Measurements from ENCODE around the gene OR13D1. TPM values are rescaled to one million over a fixed set of nuclear protein-coding genes. Genes with fewer than 3 reads are reported as not detected.

Gene OR13D1
- total RNA-seq, 1 experiment from 2014 or later = not detected

- H3K4me1 Mint-ChIP-seq = peaks cover 3% of the 10 kb centered on the region; the same call in 1 of the 2 replicates
- ATAC-seq = no peak
- H3K9me3 Mint-ChIP-seq = no peaks in the 10 kb centered on the region
- H3K4me3 Mint-ChIP-seq = no peak overlapping the region
- TF ChIP-seq ZBTB43 (CRISPR knock-in tag; IDR thresholded peaks at IDR 0.05) (no peak), NR1H2 (CRISPR knock-in tag; IDR thresholded peaks at IDR 0.05) (no peak), ZNF281 (CRISPR knock-in tag; IDR thresholded peaks at IDR 0.05) (no peak), ATF6 (CRISPR knock-in tag; IDR thresholded peaks at IDR 0.05) (no peak), E2F5 (CRISPR knock-in tag; IDR thresholded peaks at IDR 0.05) (no peak)
- POLR2A ChIA-PET = no interaction called here
- CTCF ChIA-PET = interaction anchor here (1.1 to 1.2 kb wide), 2 partner anchors 19 to 42 kb away, joined by 3 read pairs; no protein-coding TSS in a partner anchor
- no peaks in the 10 kb centered on the region for H3K27me3 Mint-ChIP-seq (ENCODE audit: low read depth)
- no peak for DNase-seq (ENCODE audit: low spot score)
- H3K36me3 Mint-ChIP-seq = no peaks in the 10 kb centered on the region
- no peak overlapping the region for H3K27ac Mint-ChIP-seq
Observed at GRCh38 chr9:104725014-104725413, 30.7 kb downstream of the OR13D1 start.

- peaks cover 5% of the 10 kb centered on the region for H3K4me1 Mint-ChIP-seq
- DNase-seq (ENCODE audit: low spot score) (no peak), ATAC-seq (peak; percentile 62)
- H3K36me3 Mint-ChIP-seq = no peaks in the 10 kb centered on the region
- ChIA-PET CTCF (no interaction called here), POLR2A (no interaction called here)
- H3K27me3 Mint-ChIP-seq (ENCODE audit: low read depth) = no peaks in the 10 kb centered on the region
- no peak overlapping the region for H3K4me3 Mint-ChIP-seq
- no peaks in the 10 kb centered on the region for H3K9me3 Mint-ChIP-seq
- TF ChIP-seq FOXP4 (CRISPR knock-in tag; IDR thresholded peaks at IDR 0.05) (no peak), ZNF263 (CRISPR knock-in tag; IDR thresholded peaks at IDR 0.05; ENCODE audit: low read depth) (no peak), PRRX2 (CRISPR knock-in tag; IDR thresholded peaks at IDR 0.05) (no peak), E2F1 (CRISPR knock-in tag; IDR thresholded peaks at IDR 0.05) (no peak)
- H3K27ac Mint-ChIP-seq = no peak overlapping the region
Observed at GRCh38 chr9:104738452-104738851, 44.1 kb downstream of the OR13D1 start.

- ChIA-PET POLR2A (no interaction called here), CTCF (no interaction called here)
- no peaks in the 10 kb centered on the region for H3K36me3 Mint-ChIP-seq
- no peak overlapping the region for H3K4me3 Mint-ChIP-seq
- H3K27ac Mint-ChIP-seq = no peak overlapping the region
- DNase-seq (ENCODE audit: low spot score) (no peak), ATAC-seq (no peak)
- no peaks in the 10 kb centered on the region for H3K27me3 Mint-ChIP-seq (ENCODE audit: low read depth)
- peaks cover 5% of the 10 kb centered on the region for H3K4me1 Mint-ChIP-seq
- no peaks in the 10 kb centered on the region for H3K9me3 Mint-ChIP-seq
- TF ChIP-seq GTF2I (CRISPR knock-in tag; conservative IDR thresholded peaks at IDR 0.05) (no peak), CTCF (IDR thresholded peaks at IDR 0.05) (no peak), TEAD1 (CRISPR knock-in tag; IDR thresholded peaks at IDR 0.05) (no peak), HMGA2 (CRISPR knock-in tag; IDR thresholded peaks at IDR 0.05) (no peak), JAZF1 (CRISPR knock-in tag; IDR thresholded peaks at IDR 0.05) (no peak), KAT7 (CRISPR knock-in tag; IDR thresholded peaks at IDR 0.05; ENCODE audit: borderline replicate concordance) (no peak), ZNF219 (CRISPR knock-in tag; IDR thresholded peaks at IDR 0.05; ENCODE audit: borderline replicate concordance) (no peak), OVOL2 (CRISPR knock-in tag; IDR thresholded peaks at IDR 0.05; ENCODE audit: borderline replicate concordance) (no peak), USF2 (CRISPR knock-in tag; IDR thresholded peaks at IDR 0.05) (no peak), FOXK1 (CRISPR knock-in tag; IDR thresholded peaks at IDR 0.05) (no peak)
Observed at GRCh38 chr9:104740621-104741020, 46.3 kb downstream of the OR13D1 start.
